ENCODE measurements around the gene NPBWR2.

- no peak for TF ChIP-seq CTCF (IDR thresholded peaks at IDR 0.05; ENCODE audit: low read length)
- TF ChIP-seq EZH2 (IDR thresholded peaks at IDR 0.05; ENCODE audit: borderline replicate concordance, low read length): no peak
These were observed 50.8 kb downstream of the NPBWR2 start for GRCh38 chr20:64056639-64056888.
